Glutamatergic neuron (in vitro differentiated cells): ENCODE measurements around the gene KMT5B. TPM values are rescaled to one million over a fixed set of nuclear protein-coding genes. Genes with fewer than 3 reads are reported as not detected.

ENCODE experiments used
- DNase-seq: peaks from one replicate; pipeline ENCODE4 v3.0.0; 2022
- H3K27ac Mint-ChIP-seq: one replicate; pipeline ENCODE4 v1.8.0; 2020; ENCODE audit warnings: mild to moderate bottlenecking, mixed read lengths, inconsistent platforms; ENCODE audit not compliant: unreplicated experiment
- H3K27me3 Mint-ChIP-seq: one replicate; pipeline ENCODE4 v1.8.0; 2020; ENCODE audit warnings: mild to moderate bottlenecking, moderate library complexity, mixed read lengths, inconsistent platforms; ENCODE audit not compliant: unreplicated experiment
- H3K36me3 Mint-ChIP-seq: one replicate; pipeline ENCODE4 v1.8.0; 2020; ENCODE audit warnings: mild to moderate bottlenecking, mixed read lengths, inconsistent platforms; ENCODE audit not compliant: unreplicated experiment
- H3K4me1 Mint-ChIP-seq: one replicate; pipeline ENCODE4 v1.8.0; 2020; ENCODE audit warnings: mild to moderate bottlenecking, low read depth, mixed read lengths, inconsistent platforms; ENCODE audit not compliant: unreplicated experiment
- H3K4me3 Mint-ChIP-seq: one replicate; pipeline ENCODE4 v1.8.0; 2020; ENCODE audit warnings: mild to moderate bottlenecking, mixed read lengths, inconsistent platforms; ENCODE audit not compliant: unreplicated experiment
- H3K9me3 Mint-ChIP-seq: one replicate; pipeline ENCODE4 v1.8.0; 2020; ENCODE audit warnings: mild to moderate bottlenecking, moderate library complexity, mixed read lengths, inconsistent platforms; ENCODE audit not compliant: unreplicated experiment
- CTCF ChIP-seq: fragments of 200-600 bp; sonication (generic); IDR thresholded peaks from one replicate; pipeline ENCODE4 v1.5.0; 2021; ENCODE audit not compliant: partially characterized antibody, unreplicated experiment
- total RNA-seq: library from RNA; stranded (reverse); fragmentation: NEBNext Ultra II Directional; extraction: Animal tissue kit (Norgen Biotek cat#: 25700); gene quantifications from one replicate; pipeline ENCODE4 v1.2.1, GENCODE V29; 2021; ENCODE audit not compliant: unreplicated experiment

KMT5B gene
- total RNA-seq, 1 donor from 2014 or later, result 77.4 TPM

GRCh38 chr11:68133761-68134160, 79.3 kb downstream of the KMT5B start:
- Mint-ChIP-seq H3K4me3 (no peak overlapping the region), H3K4me1 (no peaks in the 10 kb centered on the region), H3K36me3 (peaks cover 33% of the 10 kb centered on the region), H3K9me3 (peaks cover 15% of the 10 kb centered on the region), H3K27me3 (peaks cover 12% of the 10 kb centered on the region), H3K27ac (no peak overlapping the region)
- no peak for TF ChIP-seq CTCF
- no peak for DNase-seq

GRCh38 chr11:68130121-68130520, 83.0 kb downstream of the KMT5B start:
- peaks cover 24% of the 10 kb centered on the region for H3K36me3 Mint-ChIP-seq
- no peak for TF ChIP-seq CTCF
- H3K27me3 Mint-ChIP-seq, result peaks cover 14% of the 10 kb centered on the region
- DNase-seq, result no peak
- no peaks in the 10 kb centered on the region for H3K4me1 Mint-ChIP-seq
- H3K9me3 Mint-ChIP-seq, result peaks cover 15% of the 10 kb centered on the region
- H3K4me3 Mint-ChIP-seq, result no peak overlapping the region
- no peak overlapping the region for H3K27ac Mint-ChIP-seq

GRCh38 chr11:68128682-68129327, 84.3 kb downstream of the KMT5B start:
- H3K4me3 Mint-ChIP-seq, result no peak overlapping the region
- H3K27ac Mint-ChIP-seq, result no peak overlapping the region
- no peak for TF ChIP-seq CTCF
- H3K27me3 Mint-ChIP-seq, result peaks cover 12% of the 10 kb centered on the region
- DNase-seq, result no peak
- H3K4me1 Mint-ChIP-seq, result no peaks in the 10 kb centered on the region
- peaks cover 16% of the 10 kb centered on the region for H3K9me3 Mint-ChIP-seq
- peaks cover 20% of the 10 kb centered on the region for H3K36me3 Mint-ChIP-seq

GRCh38 chr11:68127714-68128681, 85.1 kb downstream of the KMT5B start:
- H3K4me3 Mint-ChIP-seq, result no peak overlapping the region

More at GRCh38 chr11:68127714-68128681, 85.1 kb downstream of the KMT5B start:
- DNase-seq, result peak; percentile 66
- H3K9me3 Mint-ChIP-seq, result peaks cover 16% of the 10 kb centered on the region
- H3K4me1 Mint-ChIP-seq, result no peaks in the 10 kb centered on the region
- H3K27me3 Mint-ChIP-seq, result peaks cover 12% of the 10 kb centered on the region
- no peak for TF ChIP-seq CTCF
- no peak overlapping the region for H3K27ac Mint-ChIP-seq
- H3K36me3 Mint-ChIP-seq, result peaks cover 20% of the 10 kb centered on the region
